ENCODE results near the gene CUX1. TPM values are rescaled to one million over a fixed set of nuclear protein-coding genes. Genes with fewer than 3 reads are reported as not detected.
"Not testable (repeated sequence)": the region's sequence is repeated elsewhere in the genome, so short reads cannot be mapped to it uniquely, and the experiment has no call there.

CUX1 gene
- polyA plus RNA-seq, 1 experiment, result 29.7 TPM

- Histone ChIP-seq H3K27ac (ENCODE audit: low read depth, low read length) (no peak overlapping the region), H3K27me3 (ENCODE audit: control insufficient read depth, insufficient read depth, low read length) (no peaks in the 10 kb centered on the region), H3K4me3 (ENCODE audit: low read depth, low read length) (no peak overlapping the region), H3K9me3 (ENCODE audit: control insufficient read depth, insufficient read depth, low read length) (peaks cover 2% of the 10 kb centered on the region; the same call in 1 of the 2 replicates)
- ChIA-PET POLR2A (no interaction called here), CTCF (no interaction called here)
- no peak for TF ChIP-seq CTCF (IDR thresholded peaks at IDR 0.05; ENCODE audit: low read depth, low read length)
- no peak for DNase-seq (ENCODE audit: low read depth, low spot score)
Measured at GRCh38 chr7:102227371-102227770, 409.9 kb downstream of the CUX1 start.

- no peak overlapping the region for H3K4me3 ChIP-seq (ENCODE audit: low read depth, low read length)
- DNase-seq (ENCODE audit: low read depth, low spot score), result no peak
- H3K9me3 ChIP-seq (ENCODE audit: control insufficient read depth, insufficient read depth, low read length), result peaks cover 2% of the 10 kb centered on the region; the same call in 1 of the 2 replicates
- ChIA-PET POLR2A (no interaction called here), CTCF (no interaction called here)
- no peaks in the 10 kb centered on the region for H3K27me3 ChIP-seq (ENCODE audit: control insufficient read depth, insufficient read depth, low read length)
- H3K27ac ChIP-seq (ENCODE audit: low read depth, low read length), result no peak overlapping the region
- no peak for TF ChIP-seq CTCF (IDR thresholded peaks at IDR 0.05; ENCODE audit: low read depth, low read length)
Measured at GRCh38 chr7:102228935-102229334, 411.5 kb downstream of the CUX1 start.

GRCh38 chr7:102230162-102230561 lies 412.7 kb downstream of the CUX1 start:
- not testable (repeated sequence) for H3K27me3 ChIP-seq (ENCODE audit: control insufficient read depth, insufficient read depth, low read length); DNase-seq (ENCODE audit: low read depth, low spot score); H3K27ac ChIP-seq (ENCODE audit: low read depth, low read length); H3K9me3 ChIP-seq (ENCODE audit: control insufficient read depth, insufficient read depth, low read length); H3K4me3 ChIP-seq (ENCODE audit: low read depth, low read length)
- POLR2A ChIA-PET, result interaction anchor here (0.5 to 0.7 kb wide), 3 partner anchors 31 to 465 kb away, joined by 3 to 4 read pairs (median 3); no protein-coding TSS in a partner anchor
- CTCF ChIA-PET, result interaction anchor here (0.8 to 1.6 kb wide), 3 partner anchors 9 to 687 kb away, joined by 3 to 4 read pairs (median 4); no protein-coding TSS in a partner anchor

- no peaks in the 10 kb centered on the region for H3K27me3 ChIP-seq (ENCODE audit: control insufficient read depth, insufficient read depth, low read length)
- no peak overlapping the region for H3K27ac ChIP-seq (ENCODE audit: low read depth, low read length)
- no peak for TF ChIP-seq CTCF (IDR thresholded peaks at IDR 0.05; ENCODE audit: low read depth, low read length)
- POLR2A ChIA-PET, result interaction anchor here (0.5 to 0.7 kb wide), 3 partner anchors 30 to 465 kb away, joined by 3 to 4 read pairs (median 3); no protein-coding TSS in a partner anchor
- H3K4me3 ChIP-seq (ENCODE audit: low read depth, low read length), result no peak overlapping the region
- H3K9me3 ChIP-seq (ENCODE audit: control insufficient read depth, insufficient read depth, low read length), result peaks cover 2% of the 10 kb centered on the region; the same call in 1 of the 2 replicates
- no peak for DNase-seq (ENCODE audit: low read depth, low spot score)
- CTCF ChIA-PET, result interaction anchor here (0.8 to 1.6 kb wide), 3 partner anchors 9 to 687 kb away, joined by 3 to 4 read pairs (median 4); no protein-coding TSS in a partner anchor
Measured at GRCh38 chr7:102230593-102230992, 413.2 kb downstream of the CUX1 start.

GRCh38 chr7:102232611-102233286 lies 415.3 kb downstream of the CUX1 start:
- no peaks in the 10 kb centered on the region for H3K27me3 ChIP-seq (ENCODE audit: control insufficient read depth, insufficient read depth, low read length)
- ChIA-PET POLR2A (interaction anchor here (0.6 kb wide), 1 partner anchor 412 kb away, joined by 6 read pairs; no protein-coding TSS in a partner anchor), CTCF (no interaction called here)
- no peak for DNase-seq (ENCODE audit: low read depth, low spot score)
- no peak overlapping the region for H3K27ac ChIP-seq (ENCODE audit: low read depth, low read length)
- H3K4me3 ChIP-seq (ENCODE audit: low read depth, low read length), result no peak overlapping the region
- H3K9me3 ChIP-seq (ENCODE audit: control insufficient read depth, insufficient read depth, low read length), result no peaks in the 10 kb centered on the region
- no peak for TF ChIP-seq CTCF (IDR thresholded peaks at IDR 0.05; ENCODE audit: low read depth, low read length)

Measured in AG04450 (cell line).